AG10803 (cell line): ENCODE data around the gene RIMKLB.
"Not testable (repeated sequence)": the region's sequence is repeated elsewhere in the genome, so short reads cannot be mapped to it uniquely, and the experiment has no call there.

Source experiments
- DNase-seq: peaks from one replicate; pipeline ENCODE4 v3.0.0; 2010; ENCODE audit warnings: low read depth
- H3K4me3 ChIP-seq: 2 replicates; pipeline ENCODE4 v1.5.1; 2011; ENCODE audit warnings: mild to moderate bottlenecking, low read length, control low read depth
- CTCF ChIP-seq: conservative IDR thresholded peaks from 2 replicates; pipeline ENCODE4 v1.5.1; 2011; ENCODE audit warnings: mild to moderate bottlenecking, low read length, control low read depth, inconsistent platforms

Gene RIMKLB

GRCh38 chr12:8773461-8773860, 75.7 kb downstream of the RIMKLB start:
- no peak overlapping the region for H3K4me3 ChIP-seq
- no peak for TF ChIP-seq CTCF
- DNase-seq: no peak

- no peak for TF ChIP-seq CTCF
- H3K4me3 ChIP-seq: no peak overlapping the region
- no peak for DNase-seq
These were observed 81.5 kb downstream of the RIMKLB start for GRCh38 chr12:8779281-8779680.

- no peak for DNase-seq
- H3K4me3 ChIP-seq: no peak overlapping the region
- no peak for TF ChIP-seq CTCF
These were observed 82.1 kb downstream of the RIMKLB start for GRCh38 chr12:8779862-8780261.

GRCh38 chr12:8780389-8780788, 82.6 kb downstream of the RIMKLB start:
- peak; percentile 35 for DNase-seq
- no peak overlapping the region for H3K4me3 ChIP-seq
- TF ChIP-seq CTCF: peak; percentile 47

GRCh38 chr12:8781381-8782127, 83.8 kb downstream of the RIMKLB start:
- DNase-seq: no peak
- H3K4me3 ChIP-seq: no peak overlapping the region
- no peak for TF ChIP-seq CTCF

- H3K4me3 ChIP-seq: no peak overlapping the region
- DNase-seq: no peak
- no peak for TF ChIP-seq CTCF
These were observed 86.6 kb downstream of the RIMKLB start for GRCh38 chr12:8784290-8784888.

GRCh38 chr12:8785499-8785898, 87.7 kb downstream of the RIMKLB start:
- no peak for DNase-seq
- no peak overlapping the region for H3K4me3 ChIP-seq
- no peak for TF ChIP-seq CTCF

GRCh38 chr12:8787206-8787605, 89.4 kb downstream of the RIMKLB start:
- H3K4me3 ChIP-seq, DNase-seq: not testable (repeated sequence)

- not testable (repeated sequence) for DNase-seq, H3K4me3 ChIP-seq
These were observed 90.9 kb downstream of the RIMKLB start for GRCh38 chr12:8788706-8789105.

GRCh38 chr12:8789341-8790013, 91.7 kb downstream of the RIMKLB start:
- not testable (repeated sequence) for H3K4me3 ChIP-seq, DNase-seq

- H3K4me3 ChIP-seq, DNase-seq: not testable (repeated sequence)
These were observed 95.4 kb downstream of the RIMKLB start for GRCh38 chr12:8793226-8793625.
